CD14-positive monocyte (primary cell): ENCODE measurements around the gene KHDRBS1. TPM values are rescaled to one million over a fixed set of nuclear protein-coding genes. Genes with fewer than 3 reads are reported as not detected.

Experiments
- DNase-seq, 3 donors: peaks; one replicate each; pipeline ENCODE4 v3.0.0-alpha.2; 2011 to 2022
- H2AFZ ChIP-seq: 2 replicates; pipeline ENCODE4 v1.6.0; 2012; ENCODE audit warnings: mild to moderate bottlenecking, low read depth, low read length, inconsistent platforms; ENCODE audit not compliant: insufficient read depth, poor library complexity, severe bottlenecking
- H3K27ac ChIP-seq, 2 donors: 1 replicate in 1 of 2; 2 replicates in 1 of 2; pipeline ENCODE4 v1.5.1; 2012 to 2013; ENCODE audit warnings: low read length in 2 of 2, control low read depth in 1 of 2, inconsistent platforms in 1 of 2, low read depth in 1 of 2, mild to moderate bottlenecking in 1 of 2
- H3K27me3 ChIP-seq, 2 donors: one replicate each; pipeline versions ENCODE4 v1.6.0 to v1.6.1; 2011 to 2013; ENCODE audit warnings: low read length in 2 of 2; ENCODE audit not compliant: control insufficient read depth in 2 of 2, insufficient read depth in 2 of 2
- H3K36me3 ChIP-seq, 2 donors: replicated peaks in 1 of 2; 1 replicate in 1 of 2; 2 replicates in 1 of 2; pipeline versions ENCODE4 v1.5.1 to v1.6.1; 2012 to 2013; ENCODE audit warnings: low read length in 2 of 2, control low read depth in 1 of 2, inconsistent platforms in 1 of 2, mild to moderate bottlenecking in 1 of 2; ENCODE audit not compliant: insufficient read depth in 2 of 2, control insufficient read depth in 1 of 2
- H3K4me1 ChIP-seq, 2 donors: 1 replicate in 1 of 2; 2 replicates in 1 of 2; pipeline versions ENCODE4 v1.5.1 to v1.6.1; 2012 to 2013; ENCODE audit warnings: low read length in 2 of 2, control low read depth in 1 of 2, inconsistent platforms in 1 of 2, mild to moderate bottlenecking in 1 of 2, moderate library complexity in 1 of 2; ENCODE audit not compliant: insufficient read depth in 2 of 2, control insufficient read depth in 1 of 2
- H3K4me2 ChIP-seq: replicated peaks from 2 replicates; pipeline ENCODE3; 2012; ENCODE audit warnings: low read length, moderate library complexity, mild to moderate bottlenecking; ENCODE audit not compliant: poor library complexity, severe bottlenecking; ENCODE audit errors: extremely low read depth
- H3K4me3 ChIP-seq, 3 experiments: fragments of 200-600 bp in 1 of 3; sonication (generic) in 1 of 3; replicated peaks in 1 of 3; 1 replicate in 2 of 3; 2 replicates in 1 of 3; pipeline ENCODE4 v1.5.1; 2011 to 2013; ENCODE audit warnings: low read length in 3 of 3, mild to moderate bottlenecking in 3 of 3, control low read depth in 2 of 3, low read depth in 2 of 3, inconsistent platforms in 1 of 3, moderate library complexity in 1 of 3
- H3K79me2 ChIP-seq: 2 replicates; pipeline ENCODE4 v1.6.0; 2012; ENCODE audit warnings: mild to moderate bottlenecking, control low read depth, inconsistent platforms, low read length, moderate library complexity; ENCODE audit not compliant: insufficient read depth
- H3K9ac ChIP-seq: 2 replicates; pipeline ENCODE4 v1.6.0; 2017; ENCODE audit warnings: low read length, mild to moderate bottlenecking; ENCODE audit not compliant: insufficient read depth, poor library complexity, severe bottlenecking
- H3K9me3 ChIP-seq, 2 donors: replicated peaks in 1 of 2; 1 replicate in 1 of 2; 2 replicates in 1 of 2; pipeline versions ENCODE4 v1.5.1 to v1.6.1; 2012 to 2013; ENCODE audit warnings: low read length in 2 of 2, control low read depth in 1 of 2; ENCODE audit not compliant: control insufficient read depth in 1 of 2, insufficient read depth in 1 of 2
- H4K20me1 ChIP-seq: 2 replicates; pipeline ENCODE4 v1.6.0; 2012; ENCODE audit warnings: mild to moderate bottlenecking, low read length, control low read depth, moderate library complexity; ENCODE audit not compliant: insufficient read depth
- H3K27ac Mint-ChIP-seq, 7 donors: one replicate each; pipeline ENCODE4 v1.8.0; 2020; ENCODE audit warnings: mild to moderate bottlenecking in 7 of 7, mixed read lengths in 7 of 7, moderate library complexity in 6 of 7, inconsistent platforms in 2 of 7
- H3K27me3 Mint-ChIP-seq, 3 donors: one replicate each; pipeline ENCODE4 v1.8.0; 2021 to 2022; ENCODE audit warnings: low read depth in 3 of 3, mild to moderate bottlenecking in 3 of 3, mixed read lengths in 3 of 3, moderate library complexity in 3 of 3, inconsistent platforms in 1 of 3
- H3K36me3 Mint-ChIP-seq, 2 donors: one replicate each; pipeline ENCODE4 v1.8.0; 2020; ENCODE audit warnings: mixed read lengths in 2 of 2, inconsistent platforms in 1 of 2, mild to moderate bottlenecking in 1 of 2
- H3K4me1 Mint-ChIP-seq: one replicate; pipeline ENCODE4 v1.8.0; 2020; ENCODE audit warnings: mild to moderate bottlenecking, mixed read lengths
- H3K4me3 Mint-ChIP-seq, 2 donors: one replicate each; pipeline ENCODE4 v1.8.0; 2020; ENCODE audit warnings: mild to moderate bottlenecking in 2 of 2, mixed read lengths in 2 of 2, moderate library complexity in 1 of 2
- H3K9me3 Mint-ChIP-seq, 7 donors: one replicate each; pipeline ENCODE4 v1.8.0; 2020 to 2022; ENCODE audit warnings: mixed read lengths in 7 of 7, mild to moderate bottlenecking in 6 of 7, moderate library complexity in 6 of 7, inconsistent platforms in 2 of 7
- CTCF ChIP-seq: fragments of 200-600 bp; IDR thresholded peaks from one replicate; pipeline ENCODE4 v1.8.0; 2022; ENCODE audit warnings: antibody characterized with exemption, mild to moderate bottlenecking
- WGBS: methylation state at CpG from one replicate; pipeline ENCODE4 v1.1.5; 2013; ENCODE audit warnings: missing lambda C conversion rate; ENCODE audit not compliant: insufficient coverage; 5-methylcytosine and 5-hydroxymethylcytosine counted together
- intact Hi-C, 2 donors: fragments of 100-400 bp; cut with micrococcal nuclease; formaldehyde crosslinking; loops; one replicate each; pipeline versions ENCODE4 v1.15.0 to v1.15.1; 2023
- polyA plus RNA-seq, 3 donors: library from polyadenylated mRNA; depleted of rRNA in 1 of 3; unstranded in 2 of 3; stranded (reverse) in 1 of 3; fragments of 300-500 nt in 2 of 3; fragments of >200 nt in 1 of 3; fragmentation: Illumina TruSeq in 2 of 3; gene quantifications; 1 replicate in 2 of 3; 2 replicates in 1 of 3; pipeline ENCODE4 v1.2.3, GENCODE V29; 2012 to 2021

The KHDRBS1 gene
- polyA plus RNA-seq, 3 donors: 40.7 to 65.6 (median 51.6) TPM

GRCh38 chr1:31977385-31978131 lies 36.1 kb upstream of the KHDRBS1 start:
- Mint-ChIP-seq H3K4me1 (peaks cover 25% of the 10 kb centered on the region), H3K27me3 (peaks cover 2% of the 10 kb centered on the region in 3 donors), H3K9me3 (no peaks in the 10 kb centered on the region), H3K27ac (peak overlapping the region in 2 of 7 donors; percentile 23 to 32), H3K4me3 (no peak overlapping the region), H3K36me3 (no peaks in the 10 kb centered on the region)
- Histone ChIP-seq H2AFZ (no peak overlapping the region), H3K4me1 (peaks cover 21 to 22% of the 10 kb centered on the region in 2 donors), H3K4me3 (no peak overlapping the region), H3K27me3 (no peaks in the 10 kb centered on the region), H3K4me2 (no peak overlapping the region), H3K9ac (no peak overlapping the region), H4K20me1 (no peaks in the 10 kb centered on the region), H3K9me3 (no peaks in the 10 kb centered on the region), H3K27ac (no peak overlapping the region), H3K79me2 (no peaks in the 10 kb centered on the region), H3K36me3 (no peaks in the 10 kb centered on the region)
- peak; percentile 21 for TF ChIP-seq CTCF
- 82% methylated on average over 3 of the region's 6 CpGs for WGBS
- no peak for DNase-seq
- intact Hi-C loops: no loop called here

DNA sequence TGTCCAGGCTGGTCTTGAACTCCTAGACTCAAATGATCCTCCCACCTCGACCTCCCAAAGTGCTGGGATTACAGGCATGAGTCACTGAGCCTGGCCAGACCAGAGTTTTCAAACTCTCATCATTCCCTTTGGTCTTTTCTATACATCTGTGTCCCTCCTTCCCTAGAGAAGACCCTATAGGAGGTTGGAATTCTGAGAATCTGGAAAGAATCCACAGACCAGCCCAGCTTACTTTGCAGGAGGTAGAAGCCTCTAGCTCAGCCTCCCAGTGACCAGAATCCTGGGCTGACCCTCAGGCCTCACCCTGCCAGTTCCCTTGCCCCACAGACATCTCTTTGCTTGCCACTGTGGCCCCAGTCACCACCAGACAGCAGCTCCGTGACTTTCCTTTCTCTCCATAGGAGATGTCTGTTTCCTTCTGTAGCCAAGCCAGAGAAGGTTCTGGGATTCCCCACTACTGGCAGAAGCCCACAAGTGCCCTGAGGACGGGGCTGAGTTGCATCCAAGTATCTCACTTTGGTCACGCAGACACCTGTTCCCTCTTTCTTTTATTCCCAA lies 34.7 kb upstream of the KHDRBS1 start:
- peak overlapping the region in 1 of 7 donors; percentile 37 for H3K27ac Mint-ChIP-seq
- intact Hi-C loops: no loop called here
- DNase-seq: no peak

More for the DNA sequence above, 34.7 kb upstream of the KHDRBS1 start:
- no peak overlapping the region for H2AFZ ChIP-seq
- peaks cover 22 to 23% of the 10 kb centered on the region in 2 donors for H3K4me1 ChIP-seq
- H3K4me3 ChIP-seq: no peak overlapping the region
- no peaks in the 10 kb centered on the region for H3K27me3 ChIP-seq
- H3K79me2 ChIP-seq: no peaks in the 10 kb centered on the region
- Mint-ChIP-seq H3K4me3 (no peak overlapping the region), H3K36me3 (no peaks in the 10 kb centered on the region), H3K9me3 (peaks cover 0 to 3% (median 0%) of the 10 kb centered on the region in 7 donors), H3K27me3 (peaks cover 0 to 2% (median 2%) of the 10 kb centered on the region in 3 donors), H3K4me1 (peaks cover 27% of the 10 kb centered on the region)
- H3K4me2 ChIP-seq: no peak overlapping the region
- no peaks in the 10 kb centered on the region for H3K36me3 ChIP-seq
- H3K27ac ChIP-seq: no peak overlapping the region
- H3K9me3 ChIP-seq: no peaks in the 10 kb centered on the region
- TF ChIP-seq CTCF: no peak
- WGBS: 100% methylated on average over 3 of the region's 4 CpGs
- H4K20me1 ChIP-seq: no peaks in the 10 kb centered on the region
- no peak overlapping the region for H3K9ac ChIP-seq
